ENCODE measurements around the gene ABLIM1.

- TF ChIP-seq CTCF (IDR thresholded peaks at IDR 0.05 in 4 of 5, conservative IDR thresholded peaks at IDR 0.05 in 1 of 5) = no peak
- no peak for TF ChIP-seq POLR2A (IDR thresholded peaks at IDR 0.05)
These were observed 142.7 kb downstream of the ABLIM1 start for GRCh38 chr10:114515298-114515914.
